HG02610 (cell line): ENCODE data around the gene KIF2A.

ENCODE experiments used
- ATAC-seq: cut with Tn5 transposase; IDR thresholded peaks from one replicate; pipeline ENCODE4 v1.9.1; 2021; ENCODE audit warnings: mild to moderate bottlenecking, moderate library complexity; ENCODE audit not compliant: unreplicated experiment

The KIF2A gene

GRCh38 chr5:62374090-62374489 is 68.1 kb downstream of the KIF2A start:
- ATAC-seq: no peak

- ATAC-seq: no peak
Observed at GRCh38 chr5:62375627-62376026, 69.6 kb downstream of the KIF2A start.

- ATAC-seq: no peak
Observed at GRCh38 chr5:62376064-62376463, 70.1 kb downstream of the KIF2A start.

- no peak for ATAC-seq
Observed at GRCh38 chr5:62385131-62385530, 79.1 kb downstream of the KIF2A start.

- no peak for ATAC-seq
Observed at GRCh38 chr5:62385816-62386400, 79.9 kb downstream of the KIF2A start.

- ATAC-seq: no peak
Observed at GRCh38 chr5:62386824-62387223, 80.8 kb downstream of the KIF2A start.

- ATAC-seq: no peak
Observed at GRCh38 chr5:62395210-62395950, 89.4 kb downstream of the KIF2A start.

- peak; percentile 98 for ATAC-seq
Observed at GRCh38 chr5:62403411-62404250, 97.6 kb downstream of the KIF2A start, which contains the start of gene DIMT1. Gene DIMT1, minus strand, starts transcription at chr5:62403905. Its CDS starts 133 bp downstream, at chr5:62403772.

DNA sequence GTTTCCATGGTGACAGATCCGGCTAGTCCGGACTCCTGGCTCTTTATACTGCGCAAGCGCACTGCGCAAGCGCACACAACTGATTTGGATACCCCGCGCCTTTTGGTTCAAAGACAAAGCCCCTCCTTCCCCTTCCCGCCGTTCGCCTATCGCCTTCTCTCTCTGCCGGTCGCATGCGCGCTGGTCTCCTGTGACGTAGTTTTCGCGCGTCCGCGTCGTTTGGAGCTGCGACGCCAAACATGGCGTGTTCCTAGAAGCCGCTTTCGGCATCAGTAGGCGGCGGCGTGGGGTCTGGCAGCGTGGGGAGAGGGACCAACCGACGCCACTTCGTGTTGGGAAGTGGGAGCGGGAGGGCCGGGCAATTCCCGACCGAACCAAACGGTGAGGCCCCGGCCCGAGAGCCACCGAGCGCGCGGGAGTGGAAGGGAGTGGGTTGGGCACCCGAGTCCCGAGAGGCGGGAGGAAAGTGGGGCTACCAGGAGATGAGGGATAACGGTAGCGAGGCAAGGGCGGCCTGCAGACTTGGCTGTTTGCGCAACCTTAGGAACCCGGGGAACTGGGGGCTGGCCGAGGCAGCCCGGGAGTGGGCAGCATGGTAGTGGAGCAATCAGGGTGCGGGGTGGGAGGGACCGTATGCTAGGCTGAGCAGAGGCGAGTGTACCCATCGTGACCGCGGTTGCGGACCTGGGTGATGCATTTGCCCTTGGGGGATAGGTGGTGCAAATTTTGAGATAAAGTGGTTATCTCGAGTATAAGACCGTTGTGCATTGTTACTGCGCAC is 106.7 kb downstream of the KIF2A start, which contains the start of gene IPO11:
Gene IPO11 (plus strand): TSS at position 215 of the 781 bp plus-strand sequence. CDS start 24,517 bp downstream, outside the sequence.
- peak; percentile 96 for ATAC-seq

GRCh38 chr5:62413711-62414110 is 107.7 kb downstream of the KIF2A start:
- no peak for ATAC-seq

- ATAC-seq: no peak
Observed at GRCh38 chr5:62418462-62419076, 112.6 kb downstream of the KIF2A start.

GRCh38 chr5:62419609-62420008 is 113.6 kb downstream of the KIF2A start:
- ATAC-seq: no peak

DNA sequence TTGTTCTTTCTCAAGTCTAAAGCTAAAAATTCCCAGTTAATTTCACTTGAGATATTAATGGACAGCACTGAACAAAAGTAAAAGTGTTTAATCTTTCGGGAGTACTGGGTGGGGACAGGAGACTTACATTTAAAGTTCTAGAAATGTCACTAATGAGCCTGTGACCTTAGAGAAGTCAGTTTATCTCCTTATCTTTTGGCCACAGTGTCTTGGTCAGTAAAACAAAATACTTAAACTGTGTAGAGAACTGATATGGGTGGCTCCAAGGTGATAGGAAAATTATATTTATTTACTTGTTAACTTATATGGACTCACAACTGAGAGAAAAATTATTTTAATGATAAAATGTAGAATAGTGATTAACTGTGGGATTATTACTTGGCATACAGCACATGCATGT is 115.4 kb downstream of the KIF2A start:
- ATAC-seq: no peak

GRCh38 chr5:62424763-62425162 is 118.8 kb downstream of the KIF2A start:
- ATAC-seq: no peak

- ATAC-seq: no peak
Observed at GRCh38 chr5:62431735-62432620, 126.0 kb downstream of the KIF2A start.

- no peak for ATAC-seq
Observed at GRCh38 chr5:62432621-62433064, 126.6 kb downstream of the KIF2A start.
